Pulmonary artery endothelial cell (primary cell): ENCODE measurements around the gene ANKRD17. TPM values are rescaled to one million over a fixed set of nuclear protein-coding genes. Genes with fewer than 3 reads are reported as not detected.
A peak's percentile ranks its signal among the peaks of the same experiment; 100 is the strongest.
"Not testable (repeated sequence)": the region's sequence is repeated elsewhere in the genome, so short reads cannot be mapped to it uniquely, and the experiment has no call there.

ENCODE experiments used
- DNase-seq: peaks from one replicate; pipeline ENCODE4 v3.0.0-alpha.2; 2011; ENCODE audit warnings: low read depth, low spot score
- total RNA-seq: library from RNA; depleted of rRNA; stranded (reverse); fragments of >200 nt; gene quantifications from 2 replicates; pipeline ENCODE4 v1.2.3, GENCODE V29; 2014

The ANKRD17 gene, protein sequence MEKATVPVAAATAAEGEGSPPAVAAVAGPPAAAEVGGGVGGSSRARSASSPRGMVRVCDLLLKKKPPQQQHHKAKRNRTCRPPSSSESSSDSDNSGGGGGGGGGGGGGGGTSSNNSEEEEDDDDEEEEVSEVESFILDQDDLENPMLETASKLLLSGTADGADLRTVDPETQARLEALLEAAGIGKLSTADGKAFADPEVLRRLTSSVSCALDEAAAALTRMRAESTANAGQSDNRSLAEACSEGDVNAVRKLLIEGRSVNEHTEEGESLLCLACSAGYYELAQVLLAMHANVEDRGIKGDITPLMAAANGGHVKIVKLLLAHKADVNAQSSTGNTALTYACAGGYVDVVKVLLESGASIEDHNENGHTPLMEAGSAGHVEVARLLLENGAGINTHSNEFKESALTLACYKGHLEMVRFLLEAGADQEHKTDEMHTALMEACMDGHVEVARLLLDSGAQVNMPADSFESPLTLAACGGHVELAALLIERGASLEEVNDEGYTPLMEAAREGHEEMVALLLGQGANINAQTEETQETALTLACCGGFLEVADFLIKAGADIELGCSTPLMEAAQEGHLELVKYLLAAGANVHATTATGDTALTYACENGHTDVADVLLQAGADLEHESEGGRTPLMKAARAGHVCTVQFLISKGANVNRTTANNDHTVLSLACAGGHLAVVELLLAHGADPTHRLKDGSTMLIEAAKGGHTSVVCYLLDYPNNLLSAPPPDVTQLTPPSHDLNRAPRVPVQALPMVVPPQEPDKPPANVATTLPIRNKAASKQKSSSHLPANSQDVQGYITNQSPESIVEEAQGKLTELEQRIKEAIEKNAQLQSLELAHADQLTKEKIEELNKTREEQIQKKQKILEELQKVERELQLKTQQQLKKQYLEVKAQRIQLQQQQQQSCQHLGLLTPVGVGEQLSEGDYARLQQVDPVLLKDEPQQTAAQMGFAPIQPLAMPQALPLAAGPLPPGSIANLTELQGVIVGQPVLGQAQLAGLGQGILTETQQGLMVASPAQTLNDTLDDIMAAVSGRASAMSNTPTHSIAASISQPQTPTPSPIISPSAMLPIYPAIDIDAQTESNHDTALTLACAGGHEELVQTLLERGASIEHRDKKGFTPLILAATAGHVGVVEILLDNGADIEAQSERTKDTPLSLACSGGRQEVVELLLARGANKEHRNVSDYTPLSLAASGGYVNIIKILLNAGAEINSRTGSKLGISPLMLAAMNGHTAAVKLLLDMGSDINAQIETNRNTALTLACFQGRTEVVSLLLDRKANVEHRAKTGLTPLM (N-terminal part only)
- 48.4 and 65.3 TPM in 2 replicates for total RNA-seq

DNA sequence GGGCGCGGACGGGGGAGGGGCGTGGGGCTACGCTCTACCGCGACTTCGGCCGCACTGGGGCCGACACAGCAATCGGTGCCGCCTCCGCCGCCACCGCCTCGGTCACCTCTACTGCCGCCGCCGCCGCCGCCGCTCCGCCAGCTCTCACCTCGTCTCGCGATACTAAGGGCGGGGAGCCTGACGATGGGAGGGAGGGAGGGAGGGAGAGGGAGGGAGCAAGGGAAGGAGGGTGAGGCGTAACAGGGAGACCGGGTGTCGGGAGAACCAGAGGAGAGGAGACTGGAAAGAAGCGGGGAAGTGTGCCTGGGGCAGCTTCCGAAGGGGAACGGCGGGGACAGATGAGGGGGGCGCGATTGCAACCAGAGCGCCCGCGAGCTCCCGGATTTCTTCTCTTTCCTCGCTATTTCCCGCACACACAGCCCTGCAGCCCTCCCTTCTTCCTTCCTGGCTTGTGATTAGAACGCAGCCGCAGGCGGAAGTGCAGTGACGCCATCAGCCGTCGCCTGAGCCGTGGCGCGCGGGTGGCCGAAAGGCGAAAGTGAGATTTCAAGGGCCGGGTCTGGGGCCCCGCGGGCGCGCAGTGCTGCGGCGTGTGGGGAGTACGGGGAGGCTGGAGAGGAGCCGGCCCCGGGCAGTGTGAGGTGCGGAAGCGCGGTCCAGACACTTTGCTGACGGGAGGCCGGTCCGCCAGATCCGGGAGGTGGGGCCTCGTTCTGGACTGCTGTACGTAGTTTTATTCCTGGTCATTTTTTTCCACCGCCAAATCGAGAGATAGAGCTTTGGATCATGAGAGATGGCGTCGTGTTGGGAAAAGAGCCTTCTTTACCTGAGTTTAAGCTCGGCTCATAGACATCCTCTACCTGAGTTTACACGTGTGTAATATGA is at the start of gene ANKRD17:
Gene ANKRD17 (minus strand): TSS at position 113 of the 885 bp plus-strand sequence. CDS start 130 bp downstream, outside the sequence.
- peak; percentile 75 for DNase-seq

DNA sequence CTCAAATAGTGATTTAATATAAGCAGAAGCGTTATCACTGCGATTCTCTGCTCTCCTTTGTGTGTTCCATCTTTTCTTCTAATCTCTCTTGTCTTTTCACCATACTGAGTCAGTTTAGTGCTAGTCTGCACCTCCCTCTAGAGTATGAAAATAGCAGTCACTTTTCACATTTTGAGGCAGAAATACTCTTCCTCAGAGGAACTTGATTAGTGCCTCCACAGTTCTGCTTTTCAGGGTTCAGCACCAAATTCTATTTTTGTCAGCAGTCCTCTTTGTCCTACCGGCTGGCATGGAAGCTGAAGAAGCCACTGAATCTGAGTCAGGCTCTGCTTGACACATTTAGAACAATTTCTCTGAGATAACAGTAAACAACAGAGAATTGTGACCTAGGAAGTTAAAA is 49.7 kb upstream of the ANKRD17 start:
- DNase-seq = no peak

DNA sequence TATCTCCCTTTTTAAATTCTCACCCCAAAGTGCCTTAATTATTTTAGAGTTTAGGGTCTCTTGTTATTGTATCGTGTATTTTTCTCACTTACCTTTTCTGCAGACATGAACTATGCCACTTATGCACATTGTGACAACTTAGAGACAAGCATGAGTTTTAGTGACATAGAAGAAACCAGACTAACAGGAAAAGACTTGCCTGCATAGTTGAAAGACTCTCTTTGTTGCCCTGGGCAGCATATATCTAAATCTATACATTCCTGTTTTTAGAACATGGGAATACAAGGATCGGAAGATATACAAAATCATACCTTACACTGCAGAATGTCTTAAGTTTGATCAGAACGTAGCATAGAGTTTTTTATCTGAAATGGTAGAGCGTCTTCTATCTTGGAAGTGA is 45.1 kb upstream of the ANKRD17 start:
- no peak for DNase-seq

DNA sequence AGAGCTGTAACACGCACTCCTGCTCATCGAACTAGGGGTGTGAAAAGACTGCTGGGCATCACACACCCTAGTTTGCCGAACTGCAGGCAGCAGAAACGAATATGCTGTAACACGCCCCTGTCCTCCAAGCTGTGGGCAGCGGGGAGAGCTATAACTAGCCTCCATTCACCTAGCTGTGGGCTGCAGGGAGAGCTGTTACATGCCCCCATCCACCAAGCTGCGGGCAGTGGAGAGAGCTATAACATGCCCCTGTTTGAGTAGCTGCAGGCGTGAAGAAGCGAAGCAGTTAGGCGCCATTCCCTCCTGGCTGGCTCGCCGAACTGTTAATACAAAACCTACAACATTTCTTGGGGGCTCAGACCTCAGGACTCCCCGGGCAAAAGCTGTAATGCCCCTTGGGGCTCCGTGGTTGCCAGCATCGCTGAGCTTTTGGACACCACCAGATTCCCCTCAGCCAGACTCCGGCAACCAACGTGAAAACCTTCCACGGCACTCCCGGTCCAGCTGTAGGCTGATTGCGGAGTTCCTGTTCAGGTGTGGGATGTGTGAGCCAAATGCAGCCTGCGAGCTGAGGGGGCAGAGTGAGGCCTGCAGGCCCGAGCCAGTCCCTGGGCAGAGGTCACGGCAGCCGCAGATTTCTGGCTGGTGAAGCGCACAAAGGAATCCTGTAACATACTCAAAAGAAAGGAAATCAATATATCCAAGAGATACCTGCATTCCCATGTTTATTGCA is 41.1 kb upstream of the ANKRD17 start:
- no peak for DNase-seq

DNA sequence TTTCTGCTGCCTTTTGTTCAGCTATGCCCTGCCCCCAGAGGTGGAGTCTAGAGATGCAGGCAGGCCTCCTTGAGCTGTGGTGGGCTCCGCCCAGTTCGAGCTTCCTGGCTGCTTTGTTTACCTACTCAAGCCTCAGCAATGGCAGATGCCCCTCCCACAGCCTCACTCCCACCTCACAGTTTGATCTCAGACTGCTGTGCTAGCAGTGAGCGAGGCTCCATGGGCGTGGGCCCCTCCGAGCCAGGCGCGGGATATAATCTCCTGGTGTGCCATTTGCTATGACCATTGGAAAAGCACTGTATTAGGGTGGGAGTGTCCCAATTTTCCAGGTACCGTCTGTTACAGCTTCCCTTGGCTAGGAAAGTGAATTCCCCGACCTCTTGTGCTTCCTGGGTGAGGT is 34.1 kb upstream of the ANKRD17 start:
- not testable (repeated sequence) for DNase-seq

DNA sequence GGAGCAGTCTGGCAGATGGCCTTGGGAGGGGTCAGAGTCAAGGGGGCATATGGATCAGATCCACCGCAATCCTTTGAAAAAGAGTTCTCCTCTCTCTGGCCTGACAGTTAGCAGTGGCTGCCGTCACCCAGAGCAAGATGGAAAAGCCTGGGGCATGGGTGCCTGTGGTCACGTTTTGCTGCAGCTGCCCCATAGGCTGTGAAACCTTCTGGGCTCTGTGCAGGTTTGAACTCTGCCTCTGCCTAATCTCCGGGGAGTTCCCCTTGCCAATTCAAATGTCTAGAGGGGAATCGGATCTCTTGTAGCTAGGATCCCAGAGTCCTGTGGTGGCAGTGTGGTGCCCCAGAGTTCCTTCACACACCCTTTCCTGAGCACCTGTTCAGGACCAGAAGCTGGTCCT is 23.4 kb upstream of the ANKRD17 start:
- no peak for DNase-seq

DNA sequence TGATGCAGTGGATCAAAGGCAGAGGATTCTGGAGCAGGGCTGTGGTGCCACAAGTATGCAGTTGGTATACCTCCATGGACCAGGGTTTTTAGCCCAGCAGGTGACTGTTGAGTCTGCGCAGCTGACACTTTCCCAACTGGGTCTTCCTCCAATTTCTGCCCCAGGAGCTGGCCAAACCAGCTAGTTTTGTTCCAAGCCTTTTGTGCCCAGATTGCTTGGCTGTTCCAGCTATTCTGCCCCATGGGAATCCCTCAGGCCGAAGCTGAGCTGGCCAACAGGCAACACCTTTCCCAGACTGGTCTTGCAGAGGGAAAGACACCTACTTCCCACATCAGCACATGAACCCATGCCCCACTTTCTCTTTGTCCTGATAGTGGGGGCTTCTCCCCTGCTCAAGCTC is 22.8 kb upstream of the ANKRD17 start:
- no peak for DNase-seq

DNA sequence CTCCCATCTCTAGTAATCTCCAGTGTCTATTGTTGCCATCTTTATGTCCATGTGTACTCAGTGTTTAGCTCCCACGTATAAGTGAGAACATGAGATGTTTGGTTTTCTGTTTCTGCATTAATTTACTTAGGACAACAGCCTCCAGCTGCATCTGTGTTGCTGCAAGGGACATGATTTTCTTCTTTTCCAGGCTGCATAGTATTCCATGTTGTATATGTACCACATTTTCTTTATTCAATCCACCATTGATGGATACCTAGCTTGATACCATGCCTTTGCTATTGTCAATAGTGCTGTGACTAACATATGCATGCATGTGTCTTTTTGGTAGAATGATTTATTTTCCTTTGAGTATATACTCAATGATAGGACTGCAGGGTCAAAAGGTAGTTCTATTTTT is 18.6 kb upstream of the ANKRD17 start:
- DNase-seq = no peak

DNA sequence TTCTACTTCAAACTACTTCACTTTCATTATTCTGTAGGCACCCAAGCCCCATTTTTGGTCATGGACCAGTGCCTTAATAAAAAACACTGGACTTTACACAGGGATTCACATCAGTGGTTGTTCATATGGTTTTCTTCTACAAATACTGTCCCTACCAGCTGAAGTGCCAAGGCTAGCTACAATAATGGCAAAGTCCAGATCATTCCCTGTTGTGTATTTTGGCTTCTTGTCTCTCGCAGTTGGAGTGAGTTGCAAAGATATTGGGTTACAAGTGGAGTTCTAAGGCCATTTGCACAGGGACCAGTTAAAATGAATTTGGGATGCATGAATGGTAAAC is 16.7 kb upstream of the ANKRD17 start:
- no peak for DNase-seq

DNA sequence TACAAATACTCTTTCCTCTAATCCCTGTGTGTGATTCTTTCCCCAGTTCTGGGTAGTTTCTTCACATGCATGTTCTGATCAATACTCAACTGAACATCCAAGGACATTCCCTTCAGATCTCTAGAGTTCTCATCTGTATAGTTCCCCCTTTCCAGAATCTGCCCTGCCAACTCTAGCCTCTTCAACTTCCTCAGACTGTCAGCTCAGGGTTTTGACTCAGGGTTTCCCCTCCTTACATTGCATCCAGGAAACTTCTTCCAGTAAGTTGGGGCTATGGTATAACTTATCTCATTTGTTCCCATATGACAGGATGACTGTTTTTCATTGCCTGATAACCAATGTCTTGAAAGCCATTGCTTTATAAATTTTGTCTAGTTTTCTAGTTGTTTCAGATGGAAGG is 14.2 kb upstream of the ANKRD17 start:
- DNase-seq = no peak

DNA sequence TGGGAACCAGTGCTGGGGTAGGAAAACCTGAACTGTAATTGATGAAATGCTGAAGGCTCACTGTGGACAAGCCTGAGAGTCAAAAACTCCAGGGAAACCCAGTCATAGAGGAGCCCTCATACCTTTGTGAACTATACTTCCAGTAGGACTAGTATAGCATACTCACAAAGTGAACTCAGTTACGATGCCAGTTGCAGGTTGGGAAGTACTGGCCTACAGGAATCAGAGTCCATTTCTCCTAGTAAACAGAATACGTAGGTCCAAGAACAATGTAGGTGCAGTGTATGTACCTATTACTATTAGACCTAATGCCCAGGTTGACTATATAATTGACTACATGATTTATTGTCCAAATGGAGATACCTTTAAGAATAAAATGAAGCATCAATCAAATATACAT is 8.5 kb upstream of the ANKRD17 start:
- no peak for DNase-seq

DNA sequence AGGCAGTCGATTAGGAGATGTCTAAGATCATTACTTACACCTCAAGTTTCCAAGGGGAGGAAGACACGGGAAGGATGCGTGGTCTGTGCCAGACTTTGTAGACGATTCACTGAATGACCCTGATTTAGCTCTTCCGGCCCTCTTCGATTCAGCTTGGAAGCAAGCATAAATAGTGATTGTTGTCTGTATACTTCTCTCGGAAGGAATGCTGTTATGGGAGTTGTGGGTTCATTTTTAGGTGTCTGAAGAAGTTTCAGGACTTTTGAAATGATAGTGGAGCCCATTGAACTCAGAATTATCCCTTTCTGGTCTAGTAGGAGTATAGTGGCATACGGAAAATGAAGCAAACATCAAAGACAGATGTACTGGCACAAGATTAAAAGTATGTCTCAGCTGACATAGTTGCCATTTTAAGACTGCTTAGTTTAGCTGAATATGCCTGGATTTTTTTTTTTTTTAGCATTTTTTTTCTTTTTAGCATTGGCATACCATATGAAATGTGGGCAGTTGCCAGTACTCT is 1.0 kb upstream of the ANKRD17 start:
- DNase-seq = no peak

DNA sequence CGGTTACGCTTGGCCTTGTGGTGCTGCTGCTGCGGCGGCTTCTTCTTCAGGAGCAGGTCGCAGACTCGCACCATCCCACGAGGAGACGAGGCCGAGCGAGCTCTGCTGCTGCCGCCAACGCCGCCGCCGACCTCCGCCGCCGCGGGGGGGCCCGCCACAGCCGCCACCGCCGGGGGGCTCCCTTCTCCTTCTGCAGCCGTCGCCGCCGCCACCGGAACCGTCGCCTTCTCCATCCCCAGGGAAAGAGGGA is 237 bp downstream of the ANKRD17 start:
- DNase-seq = no peak

DNA sequence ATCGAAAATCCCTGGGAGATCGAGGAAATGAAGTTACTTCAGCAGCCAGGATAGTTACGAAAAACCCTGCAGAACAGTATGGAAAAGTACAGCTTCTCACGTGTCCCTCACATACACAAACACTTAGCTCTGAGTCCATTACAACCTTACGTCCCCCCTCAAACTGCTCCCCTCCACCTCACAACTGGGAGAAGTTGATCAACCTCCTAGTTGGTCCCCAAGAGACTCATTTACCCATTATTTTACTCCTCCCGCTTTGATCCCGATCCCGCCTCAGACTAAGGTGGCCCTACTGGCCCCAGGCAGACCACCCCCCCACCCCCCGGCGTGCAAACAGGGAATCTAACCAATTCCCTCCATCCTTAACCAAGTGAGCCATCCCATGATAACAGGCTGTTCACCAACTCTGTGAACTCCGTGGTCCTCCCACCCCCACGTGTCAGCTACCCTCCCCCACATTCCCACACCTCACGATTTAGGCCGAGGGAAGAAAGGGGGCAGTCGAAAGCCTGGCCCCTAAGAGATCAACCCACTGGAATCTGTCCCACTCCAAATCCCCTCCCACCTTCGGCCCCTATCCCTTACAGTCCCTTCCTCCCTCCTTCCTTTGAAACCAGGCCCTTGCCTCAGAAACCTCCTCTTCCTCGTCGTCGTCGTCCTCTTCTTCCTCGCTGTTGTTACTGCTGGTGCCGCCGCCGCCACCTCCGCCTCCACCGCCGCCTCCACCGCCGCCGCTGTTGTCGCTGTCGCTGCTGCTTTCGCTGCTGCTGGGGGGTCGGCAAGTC is 755 bp downstream of the ANKRD17 start:
- DNase-seq = no peak

DNA sequence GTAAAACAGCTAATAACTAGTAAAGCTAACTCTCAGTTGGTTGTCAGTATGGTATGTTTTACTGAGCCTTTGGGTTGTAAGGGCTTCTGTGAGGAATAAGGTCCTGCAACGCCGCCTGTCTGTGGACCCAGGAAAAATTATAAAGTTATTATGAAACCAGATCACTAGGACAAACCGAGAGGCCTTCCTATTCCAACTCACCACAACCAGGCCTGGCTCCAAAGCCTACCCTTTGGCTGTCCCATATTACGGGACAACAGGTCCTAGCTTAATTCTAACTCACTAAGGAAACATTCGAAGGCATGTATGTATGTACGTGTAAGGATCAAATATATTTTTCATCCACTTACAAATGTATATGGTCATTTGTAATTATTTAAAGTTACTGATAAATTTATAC is 1.4 kb downstream of the ANKRD17 start:
- peak; percentile 54 for DNase-seq

DNA sequence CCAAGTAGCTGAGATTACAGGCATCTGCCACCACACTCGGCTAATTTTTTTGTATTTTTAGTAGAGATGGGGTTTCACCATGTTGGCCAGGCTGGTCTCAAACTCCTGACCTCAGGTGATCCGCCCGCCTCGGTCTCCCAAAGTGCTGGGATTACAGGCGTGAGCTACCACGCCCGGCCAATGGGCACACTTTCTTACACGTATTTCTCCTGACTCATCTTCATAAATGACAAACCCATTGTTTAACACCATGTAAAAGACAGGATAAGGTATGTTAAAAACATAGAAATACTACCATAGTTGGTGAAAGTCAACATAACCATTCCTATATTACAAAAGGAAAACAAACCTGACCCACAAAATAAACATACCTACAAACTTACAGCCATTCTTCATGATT is 2.8 kb downstream of the ANKRD17 start:
- DNase-seq = not testable (repeated sequence)

DNA sequence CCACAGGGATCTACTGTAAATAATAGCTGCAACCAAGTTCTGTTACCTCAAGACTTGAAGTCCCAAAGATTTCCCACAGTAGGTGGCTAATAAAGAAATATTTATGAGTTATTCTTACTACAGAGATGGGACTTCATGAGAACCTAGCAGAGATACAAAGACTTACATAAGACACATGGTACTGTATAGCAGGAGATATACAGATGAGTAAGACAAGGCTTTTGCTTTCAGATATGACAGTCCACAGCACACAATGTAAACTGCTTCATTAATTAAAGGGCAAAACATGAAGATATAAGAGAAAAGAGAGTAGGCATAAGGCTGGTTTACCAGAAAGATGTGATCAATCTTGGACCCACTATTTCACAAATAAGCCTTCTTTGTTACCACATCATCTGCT is 6.6 kb downstream of the ANKRD17 start:
- no peak for DNase-seq

DNA sequence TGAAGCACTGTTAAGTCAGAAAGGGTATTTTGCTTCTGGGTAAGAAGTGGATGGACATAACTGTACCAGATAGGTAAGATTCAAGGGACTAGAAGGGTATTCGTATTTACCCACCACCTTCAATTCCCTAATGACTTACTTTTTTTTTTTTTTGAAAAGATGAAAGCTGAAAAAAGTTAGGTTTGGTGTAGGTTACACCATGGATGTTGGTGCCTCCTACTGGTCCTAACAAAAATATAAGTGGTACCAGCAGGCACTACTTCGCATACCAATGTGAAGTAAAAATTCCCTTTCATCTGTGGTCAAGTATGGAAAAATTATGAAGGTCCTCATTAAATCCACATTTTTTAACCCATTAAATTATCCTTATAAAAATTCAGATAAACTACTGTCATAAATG is 7.2 kb downstream of the ANKRD17 start:
- no peak for DNase-seq

DNA sequence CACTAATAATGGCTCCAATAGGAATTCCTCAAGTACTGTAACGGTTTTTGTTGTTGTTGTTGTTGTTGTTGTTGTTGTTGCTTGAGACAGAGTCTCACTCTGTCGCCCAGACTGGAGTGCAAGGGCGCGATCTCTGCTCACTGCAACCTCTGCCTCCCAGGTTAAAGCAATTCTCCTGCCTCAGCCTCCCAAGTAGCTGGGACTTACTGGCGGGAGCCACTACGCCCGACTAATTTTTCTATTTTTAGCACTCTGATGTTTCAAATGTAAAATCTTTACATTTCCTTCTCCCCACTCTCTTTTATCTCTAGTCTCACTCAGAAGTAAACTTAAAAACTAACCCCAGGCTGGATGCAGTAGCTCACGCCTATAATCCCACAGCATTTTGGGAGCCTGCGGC is 8.0 kb downstream of the ANKRD17 start:
- no peak for DNase-seq
